Adrenal gland (tissue), 12 donors: Measurements from ENCODE around the gene CPS1. TPM values are rescaled to one million over a fixed set of nuclear protein-coding genes. Genes with fewer than 3 reads are reported as not detected.

ENCODE experiments used
- DNase-seq, 7 donors: peaks; one replicate each; pipeline ENCODE4 v3.0.0-alpha.2; 2019 to 2020
- H3K27ac ChIP-seq, 5 donors: fragments of 200-600 bp; sonication (generic) in 4 of 5; 1 replicate in 3 of 5; 2 replicates in 2 of 5; pipeline versions ENCODE4 v1.5.1 to v1.8.0; 2016 to 2020; ENCODE audit warnings: mild to moderate bottlenecking in 1 of 5
- H3K27me3 ChIP-seq: fragments of 200-600 bp; 2 replicates; pipeline ENCODE4 v1.8.0; 2021
- H3K36me3 ChIP-seq, 2 donors: fragments of 200-600 bp; replicated peaks in 1 of 2; 1 replicate in 1 of 2; 2 replicates in 1 of 2; pipeline versions ENCODE4 v1.5.1 to v1.8.0; 2018 to 2022
- H3K4me1 ChIP-seq, 2 donors: fragments of 200-600 bp; replicated peaks in 1 of 2; 1 replicate in 1 of 2; 2 replicates in 1 of 2; pipeline versions ENCODE4 v1.5.1 to v1.8.0; 2018 to 2021
- H3K4me3 ChIP-seq, 4 donors: fragments of 200-600 bp; sonication (generic) in 3 of 4; one replicate each; pipeline ENCODE4 v1.5.1; 2016 to 2018
- H3K9me3 ChIP-seq, 3 donors: fragments of 200-600 bp; sonication (generic) in 1 of 3; replicated peaks in 1 of 3; 1 replicate in 2 of 3; 2 replicates in 1 of 3; pipeline versions ENCODE4 v1.5.1 to v1.8.0; 2016 to 2021
- POLR2A ChIP-seq, 2 donors: fragments of 450-650 bp; IDR thresholded peaks; one replicate each; pipeline ENCODE4 v1.6.1; 2017; ENCODE audit warnings: antibody characterized with exemption in 2 of 2, mild to moderate bottlenecking in 2 of 2, moderate library complexity in 1 of 2
- WGBS, 4 donors: extraction: QIAGEN DNeasy Blood & Tissue Kit in 2 of 4; methylation state at CpG; one replicate each; pipeline versions ENCODE4 v1.1.5 to v1.1.7; 2013 to 2017; 5-methylcytosine and 5-hydroxymethylcytosine counted together
- intact Hi-C, 2 donors: fragments of 100-400 bp; cut with DNase I; formaldehyde crosslinking; loops; one replicate each; pipeline versions ENCODE4 v1.14.1 to v1.15.0; 2022 to 2023
- polyA plus RNA-seq, 3 donors: library from polyadenylated mRNA; stranded (reverse); fragments of 200-250 nt in 2 of 3; fragments of 350-450 nt in 1 of 3; fragmentation: Illumina TruSeq in 1 of 3; extraction: RNeasy Lipid Tissue Mini Kit (QIAGEN cat#74804) in 1 of 3; gene quantifications; one replicate each; pipeline ENCODE4 v1.2.3, GENCODE V29; 2013 to 2014
- total RNA-seq, 9 donors: library from RNA; depleted of rRNA in 4 of 9; stranded (reverse); fragments of >200 nt in 4 of 9; fragments of 120-200 nt in 1 of 9; fragmentation: NEBNext Ultra II Directional in 1 of 9; extraction: Animal tissue kit (Norgen Biotek cat#: 25700) in 1 of 9; gene quantifications; one replicate each; pipeline versions ENCODE4 v1.1.0 to v1.2.4, GENCODE V29; 2013 to 2023
- TF ChIP-seq, protein P1 (sequence below), 6 experiments: fragments of 450-650 bp in 4 of 6; fragments of 200-600 bp in 2 of 6; sonication (generic) in 1 of 6; IDR thresholded peaks; 1 replicate in 5 of 6; 2 replicates in 1 of 6; pipeline versions ENCODE4 v1.5.1 to v1.8.0; 2016 to 2021; ENCODE audit warnings: antibody characterized with exemption in 6 of 6, mild to moderate bottlenecking in 2 of 6, moderate library complexity in 1 of 6
- donor health status: healthy with polysubstance abuse.
- donor health status: Bipolar disorder and iron deficiency.
- donor health status: DM: yes; HTN: yes; CAD: no.
- donor health status: DM: no; HTN: no; CAD: no.
- donor health status: DM: no; HTN: no; CAD: no.
- donor health status: DM: yes; HTN: yes; CAD: no.

Gene CPS1
- total and polyA plus RNA-seq, 12 donors, result 0.61 to 4.3 (median 1.7) TPM

DNA sequence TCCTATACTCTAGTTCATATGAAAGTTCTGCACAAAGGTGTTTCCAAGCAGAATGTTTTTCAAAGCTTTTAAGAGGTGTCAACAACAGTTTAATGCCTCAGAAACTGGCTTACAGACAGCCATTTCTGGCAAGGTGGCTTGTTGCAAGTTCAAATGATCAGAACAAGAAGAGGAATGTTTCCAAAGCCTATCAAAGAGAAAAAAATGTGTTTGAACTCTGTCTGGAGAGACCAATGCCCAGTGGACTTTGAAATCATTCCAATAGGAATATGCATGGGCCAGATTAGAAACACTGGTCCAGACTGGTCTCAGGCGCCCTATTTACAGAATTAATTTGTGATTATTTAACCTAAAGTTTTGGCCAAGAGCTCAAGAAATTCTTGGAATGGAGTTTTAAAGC lies 106.2 kb downstream of the CPS1 start:
- Histone ChIP-seq H3K4me3 (no peak overlapping the region), H3K36me3 (no peaks in the 10 kb centered on the region), H3K27ac (no peak overlapping the region), H3K27me3 (no peaks in the 10 kb centered on the region), H3K4me1 (no peaks in the 10 kb centered on the region), H3K9me3 (no peaks in the 10 kb centered on the region)
- 41 to 50% (median 47%) methylated on average over 1 of the region's 1 CpG for WGBS, 4 donors
- intact Hi-C loops, result no loop called here
- no peak for TF ChIP-seq POLR2A (IDR thresholded peaks at IDR 0.05)
- TF ChIP-seq, protein P1, sequence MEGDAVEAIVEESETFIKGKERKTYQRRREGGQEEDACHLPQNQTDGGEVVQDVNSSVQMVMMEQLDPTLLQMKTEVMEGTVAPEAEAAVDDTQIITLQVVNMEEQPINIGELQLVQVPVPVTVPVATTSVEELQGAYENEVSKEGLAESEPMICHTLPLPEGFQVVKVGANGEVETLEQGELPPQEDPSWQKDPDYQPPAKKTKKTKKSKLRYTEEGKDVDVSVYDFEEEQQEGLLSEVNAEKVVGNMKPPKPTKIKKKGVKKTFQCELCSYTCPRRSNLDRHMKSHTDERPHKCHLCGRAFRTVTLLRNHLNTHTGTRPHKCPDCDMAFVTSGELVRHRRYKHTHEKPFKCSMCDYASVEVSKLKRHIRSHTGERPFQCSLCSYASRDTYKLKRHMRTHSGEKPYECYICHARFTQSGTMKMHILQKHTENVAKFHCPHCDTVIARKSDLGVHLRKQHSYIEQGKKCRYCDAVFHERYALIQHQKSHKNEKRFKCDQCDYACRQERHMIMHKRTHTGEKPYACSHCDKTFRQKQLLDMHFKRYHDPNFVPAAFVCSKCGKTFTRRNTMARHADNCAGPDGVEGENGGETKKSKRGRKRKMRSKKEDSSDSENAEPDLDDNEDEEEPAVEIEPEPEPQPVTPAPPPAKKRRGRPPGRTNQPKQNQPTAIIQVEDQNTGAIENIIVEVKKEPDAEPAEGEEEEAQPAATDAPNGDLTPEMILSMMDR (IDR thresholded peaks at IDR 0.05), result no peak
- DNase-seq, result no peak

DNA sequence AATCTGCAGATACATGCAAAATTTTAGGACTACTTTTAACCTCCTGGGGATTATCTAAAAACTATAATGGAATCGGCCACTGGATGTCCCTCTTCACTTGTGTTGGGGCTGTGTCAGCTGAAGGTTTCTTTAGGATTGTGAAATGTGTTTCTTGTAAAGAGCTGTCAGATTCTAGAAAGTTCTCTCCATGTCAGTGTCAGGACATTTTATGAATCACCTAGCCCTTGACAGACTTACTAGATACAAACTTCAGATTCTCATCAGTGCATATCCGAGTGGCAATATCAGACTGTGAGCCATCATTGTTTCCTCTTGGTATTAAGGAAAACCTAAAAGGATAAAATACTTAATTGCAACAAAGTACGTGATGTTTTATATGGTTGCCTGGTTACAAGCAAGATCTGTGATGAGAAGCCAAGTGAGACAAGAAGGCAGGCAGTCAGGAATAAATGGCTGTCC lies 107.3 kb downstream of the CPS1 start:
- DNase-seq, result peak in 1 of 7 donors; percentile 3
- Histone ChIP-seq H3K36me3 (no peaks in the 10 kb centered on the region), H3K4me3 (no peak overlapping the region), H3K27ac (no peak overlapping the region), H3K9me3 (no peaks in the 10 kb centered on the region), H3K4me1 (no peaks in the 10 kb centered on the region), H3K27me3 (no peaks in the 10 kb centered on the region)
- intact Hi-C loops, result no loop called here
- no peak for TF ChIP-seq POLR2A (IDR thresholded peaks at IDR 0.05)
- TF ChIP-seq, protein P1 (IDR thresholded peaks at IDR 0.05), result peak in 3 of 6 experiments; percentile 19 to 34 (median 22)
- 22 to 40% (median 35%) methylated on average over 3 of the region's 3 CpGs for WGBS, 4 donors

DNA sequence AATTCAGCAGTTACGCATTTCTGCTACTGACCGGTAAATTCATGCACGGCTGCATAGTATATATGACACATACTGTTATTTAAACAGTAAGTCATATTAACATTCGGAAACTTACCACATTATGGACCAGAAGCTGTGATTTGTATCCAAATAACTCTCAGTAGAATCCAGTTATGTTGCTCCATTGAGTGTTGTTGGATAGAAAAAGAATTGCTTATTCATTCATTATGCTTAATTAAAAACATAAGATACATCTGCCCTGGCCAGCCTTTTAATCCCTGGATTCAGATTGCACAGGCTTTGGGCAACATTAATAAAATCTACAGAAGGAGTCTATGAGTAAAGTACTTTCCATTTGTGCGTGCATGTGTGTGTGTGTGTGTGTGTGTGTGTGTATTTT lies 111.3 kb downstream of the CPS1 start:
- no peak overlapping the region for H3K4me3 ChIP-seq
- no peak overlapping the region for H3K27ac ChIP-seq
- no peak for TF ChIP-seq POLR2A (IDR thresholded peaks at IDR 0.05)
- TF ChIP-seq, protein P1 (IDR thresholded peaks at IDR 0.05), result no peak
- DNase-seq, result no peak
- no peaks in the 10 kb centered on the region for H3K4me1 ChIP-seq
- no peaks in the 10 kb centered on the region for H3K9me3 ChIP-seq
- H3K36me3 ChIP-seq, result no peaks in the 10 kb centered on the region
- 79 to 90% (median 83%) methylated on average over 5 of the region's 5 CpGs for WGBS, 4 donors
- no peaks in the 10 kb centered on the region for H3K27me3 ChIP-seq
- intact Hi-C loops, result no loop called here

DNA sequence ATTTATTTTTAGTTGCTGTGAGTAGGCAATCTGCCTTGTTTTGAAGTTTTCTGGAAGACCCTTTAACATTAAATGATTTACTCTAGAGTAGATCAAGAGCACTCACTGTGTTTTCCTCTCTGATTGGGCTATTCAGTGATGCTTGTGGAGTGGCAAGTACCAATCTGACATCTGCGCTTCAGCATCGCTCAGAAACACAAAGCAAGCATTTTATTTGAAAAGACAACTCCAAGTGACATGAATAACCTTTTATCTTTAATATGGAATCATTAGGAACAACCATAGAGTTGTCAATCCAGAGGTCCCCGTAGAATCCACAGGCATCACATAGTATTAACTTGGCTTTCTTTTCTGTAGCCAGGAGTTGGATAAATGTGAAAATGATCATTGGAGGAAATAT lies 114.7 kb downstream of the CPS1 start:
- intact Hi-C loops, result no loop called here
- no peaks in the 10 kb centered on the region for H3K4me1 ChIP-seq

More for the DNA sequence above, 114.7 kb downstream of the CPS1 start:
- H3K4me3 ChIP-seq, result no peak overlapping the region
- no peaks in the 10 kb centered on the region for H3K27me3 ChIP-seq
- 79 to 91% (median 83%) methylated on average over 3 of the region's 3 CpGs for WGBS, 4 donors
- H3K27ac ChIP-seq, result no peak overlapping the region
- TF ChIP-seq, protein P1 (IDR thresholded peaks at IDR 0.05), result no peak
- TF ChIP-seq POLR2A (IDR thresholded peaks at IDR 0.05), result no peak
- no peaks in the 10 kb centered on the region for H3K36me3 ChIP-seq
- H3K9me3 ChIP-seq, result no peaks in the 10 kb centered on the region
- DNase-seq, result no peak
